Embryonic facial prominence (tissue), 1 donor: ENCODE data around the gene PDE4B.

Experiments
- DNase-seq: peaks from one replicate; pipeline ENCODE4 v3.0.0-alpha.2; 2016; ENCODE audit errors: extremely low spot score

The PDE4B gene

DNA sequence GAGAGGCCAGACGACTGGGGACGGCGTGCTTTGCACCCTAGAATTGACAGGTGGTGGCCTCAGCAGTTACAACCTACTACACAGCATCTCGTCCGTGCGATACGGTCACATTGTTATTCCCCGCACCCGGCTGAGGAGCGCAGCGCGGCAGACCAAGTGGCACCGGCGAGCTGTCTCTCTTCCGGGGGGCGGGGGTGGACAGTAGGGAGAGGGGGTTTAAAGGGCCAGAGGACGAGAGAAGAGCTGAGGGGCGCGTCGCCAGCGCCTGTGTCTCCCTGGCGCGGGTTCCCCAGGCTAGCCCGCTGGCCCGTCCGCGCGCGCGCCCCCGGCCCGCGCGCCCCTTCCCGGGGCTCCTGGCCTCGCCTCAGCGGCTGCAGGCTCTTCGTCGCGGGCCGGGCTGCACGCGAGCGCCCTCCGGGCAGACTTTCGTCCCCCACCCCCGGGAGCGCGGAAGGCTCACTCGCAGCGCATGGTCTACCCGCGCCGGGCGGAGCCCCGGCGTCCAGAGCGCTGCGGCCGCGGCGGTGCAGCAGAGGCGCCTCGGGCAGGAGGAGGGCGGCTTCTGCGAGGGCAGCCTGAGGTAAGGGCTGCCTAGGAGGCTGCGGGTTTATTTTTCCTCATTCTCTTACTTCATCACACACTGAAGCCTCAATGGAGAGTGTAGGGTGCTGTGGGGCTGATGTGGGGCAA, at the start of gene PDE4B:
Gene PDE4B (plus strand): TSS at position 227 of the 690 bp plus-strand sequence.
- DNase-seq, result no peak

DNA sequence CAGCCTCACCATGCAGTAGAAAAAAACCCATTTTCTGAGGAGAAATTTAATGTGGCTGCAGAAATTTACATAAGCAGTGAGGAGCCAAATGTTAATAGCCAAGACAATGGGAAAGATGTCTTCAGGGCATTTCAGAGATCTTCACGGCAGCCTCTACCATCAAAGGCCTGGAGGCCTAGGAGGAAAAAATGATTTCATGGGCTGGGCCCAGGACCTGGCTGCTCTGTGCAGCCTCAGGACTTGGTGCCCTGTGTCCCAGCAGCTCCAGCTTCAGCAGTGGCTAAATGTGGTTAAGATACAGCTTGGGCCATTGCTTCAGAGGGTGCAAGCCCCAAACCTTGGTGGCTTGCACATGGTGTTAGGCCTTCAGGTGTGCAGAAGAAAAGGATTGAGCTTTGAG, 48.0 kb upstream of the PDE4B start:
- no peak for DNase-seq

DNA sequence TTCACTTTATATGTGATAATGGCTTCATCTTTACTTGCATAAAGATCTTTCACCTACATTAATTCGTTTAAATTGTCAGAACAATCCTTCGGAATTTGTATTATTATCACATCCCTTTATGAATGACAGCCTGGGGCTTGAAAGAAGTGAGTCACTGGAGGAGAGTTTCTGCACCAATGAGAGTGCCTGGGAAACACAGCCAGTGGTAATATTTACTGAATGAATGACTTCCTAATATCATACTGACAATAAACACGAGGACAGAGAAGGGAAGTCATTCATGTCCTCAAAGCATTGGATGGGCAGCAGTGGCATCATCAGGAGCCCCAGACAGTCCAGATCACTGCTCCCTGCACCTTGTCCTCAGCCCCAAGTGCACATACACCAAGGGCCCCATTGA, 40.7 kb upstream of the PDE4B start:
- no peak for DNase-seq

DNA sequence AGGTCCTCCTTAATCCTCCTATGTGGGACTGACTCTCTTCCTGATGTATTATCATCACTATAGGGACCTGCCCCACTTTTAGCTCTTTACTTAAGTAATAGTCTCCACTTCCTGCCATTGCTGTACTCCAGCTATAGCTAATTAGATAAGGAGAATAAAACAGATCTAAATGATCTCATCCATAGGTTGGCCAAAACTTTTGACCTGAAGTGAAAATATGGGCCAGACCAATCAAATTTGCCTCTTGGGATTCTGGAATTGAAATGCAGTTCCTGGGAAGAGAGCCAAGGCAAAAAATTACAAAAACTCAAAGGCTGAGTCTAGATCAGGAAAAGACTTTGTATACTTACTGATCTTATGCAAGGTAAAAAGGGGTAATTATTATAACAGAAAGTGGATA, 36.1 kb upstream of the PDE4B start:
- DNase-seq, result no peak

DNA sequence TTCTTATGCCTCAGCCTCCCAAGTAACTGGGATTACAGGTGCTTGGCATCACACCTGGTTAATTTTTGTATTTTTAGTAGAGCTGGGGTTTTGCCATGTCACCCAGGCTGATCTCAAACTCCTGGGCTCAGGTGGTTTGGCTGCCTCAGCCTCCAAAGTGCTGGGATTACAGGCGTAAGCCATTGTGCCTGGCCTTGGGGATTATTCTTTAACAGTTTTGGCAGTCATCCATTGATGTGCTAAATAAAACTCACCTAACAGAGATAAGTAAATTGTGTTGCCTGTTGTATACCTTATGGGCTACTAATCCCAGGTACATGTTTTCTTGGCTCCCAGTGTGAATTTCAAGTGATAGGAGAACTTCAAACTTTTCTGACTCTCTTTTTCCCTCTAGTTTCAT, 35.2 kb upstream of the PDE4B start:
- no peak for DNase-seq

DNA sequence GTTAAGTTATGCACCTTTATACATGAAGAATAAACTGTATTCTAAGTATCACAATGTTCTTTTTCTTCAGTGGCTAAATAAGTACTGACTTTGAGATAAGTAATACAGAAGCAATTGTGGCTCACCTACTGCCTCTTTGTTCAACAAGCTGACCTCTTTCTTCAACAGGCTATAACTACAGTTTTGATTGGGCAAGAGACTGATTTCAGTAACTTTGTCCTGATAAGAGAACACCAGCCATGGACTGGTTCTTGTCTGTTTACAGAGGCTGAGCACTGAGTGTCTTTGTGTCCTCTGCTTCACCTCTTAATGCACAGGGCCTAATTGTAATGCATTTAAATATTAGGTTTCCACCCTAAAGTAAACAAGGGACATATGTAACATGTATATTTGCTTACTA, 34.6 kb upstream of the PDE4B start:
- DNase-seq, result no peak

DNA sequence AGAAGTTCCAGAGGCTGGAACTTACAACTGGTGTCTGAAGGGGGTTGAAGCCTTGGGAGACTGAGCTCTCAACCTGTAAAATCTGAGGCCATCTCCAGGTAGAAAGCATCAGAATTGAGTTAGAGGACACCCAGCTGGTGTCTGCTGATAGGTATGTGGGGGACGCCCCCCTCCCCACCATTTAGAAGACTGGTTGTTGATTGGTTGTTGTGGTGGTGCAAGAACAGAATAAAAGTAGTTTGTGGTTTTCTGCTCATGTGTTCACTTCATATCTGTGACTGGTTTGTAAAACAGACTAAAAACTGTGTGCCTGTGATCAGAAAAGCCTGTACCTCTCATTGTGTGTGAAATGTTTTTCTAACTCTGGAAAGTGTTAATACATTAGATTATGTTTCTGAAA, 33.2 kb upstream of the PDE4B start:
- no peak for DNase-seq

DNA sequence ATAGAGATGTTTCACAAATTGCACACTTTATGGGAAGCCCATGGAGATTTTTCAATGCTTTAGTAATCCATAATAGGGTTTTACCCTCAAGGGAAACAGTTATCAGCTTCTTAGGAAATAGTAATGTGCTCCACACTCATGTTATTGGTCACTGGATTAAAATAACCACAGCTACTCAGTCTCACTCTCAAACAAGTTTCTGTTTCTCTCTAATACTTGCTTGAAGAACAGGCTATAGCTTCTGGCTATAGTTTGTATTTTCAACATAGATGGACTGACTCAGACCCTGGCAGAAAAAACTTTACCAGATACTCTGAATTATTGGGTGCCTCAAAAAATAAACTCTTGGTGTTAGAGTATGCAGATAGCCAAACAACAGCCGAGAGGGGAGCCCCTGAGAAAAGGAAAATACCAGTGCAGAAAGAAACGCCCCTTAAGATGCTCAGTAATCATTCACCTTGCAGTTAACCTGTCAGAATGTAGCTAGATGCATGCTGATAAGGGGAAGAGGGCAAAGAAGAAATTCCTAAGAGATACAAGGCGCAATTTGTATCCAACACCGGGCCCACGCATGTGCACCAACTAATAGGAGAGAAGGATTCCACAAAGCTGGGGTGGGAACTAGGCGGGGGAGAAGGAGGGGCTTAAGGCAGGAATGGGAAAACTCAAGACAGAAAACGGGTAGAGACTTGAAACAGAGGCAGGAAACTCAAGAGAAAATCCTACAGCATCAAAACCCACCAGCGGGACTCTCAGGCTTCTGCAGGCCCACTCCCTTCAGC, 30.4 kb upstream of the PDE4B start:
- no peak for DNase-seq

DNA sequence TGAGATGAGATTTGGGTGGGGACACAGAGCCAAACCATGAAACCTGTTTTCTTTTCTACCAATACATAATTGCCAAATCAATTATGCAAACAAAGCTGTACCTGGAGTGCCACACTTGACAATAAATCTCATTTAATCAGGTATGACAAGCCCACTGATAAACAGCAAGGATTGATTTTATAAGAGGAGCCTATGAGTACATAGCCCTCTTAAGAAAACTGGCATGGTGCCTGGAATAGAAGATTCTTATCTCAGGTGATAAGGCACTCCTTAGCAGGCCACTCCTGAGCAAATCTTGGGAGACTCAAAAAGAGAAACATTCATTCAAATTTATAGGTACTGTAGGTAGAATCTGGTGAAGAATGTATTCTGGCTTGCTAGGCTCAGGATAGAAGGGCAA, 28.6 kb upstream of the PDE4B start:
- no peak for DNase-seq

DNA sequence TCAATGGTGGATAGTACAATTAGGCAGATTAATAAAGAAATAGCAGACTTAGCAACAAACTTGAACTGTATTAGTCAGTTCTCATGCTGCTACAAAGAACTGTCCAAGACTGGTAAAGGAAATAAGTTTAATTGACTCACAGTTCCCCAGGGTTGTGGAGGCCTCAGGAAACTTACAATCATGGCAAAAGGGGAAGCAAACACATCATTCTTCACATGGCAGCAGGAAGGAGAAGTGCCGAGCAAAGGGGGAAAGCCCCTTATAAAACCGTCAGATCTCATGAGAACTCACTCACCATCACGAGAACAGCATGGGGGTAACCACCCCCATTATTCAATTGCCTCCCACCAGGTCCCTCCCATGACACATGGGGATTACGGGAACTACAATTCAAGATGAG, 27.1 kb upstream of the PDE4B start:
- no peak for DNase-seq

DNA sequence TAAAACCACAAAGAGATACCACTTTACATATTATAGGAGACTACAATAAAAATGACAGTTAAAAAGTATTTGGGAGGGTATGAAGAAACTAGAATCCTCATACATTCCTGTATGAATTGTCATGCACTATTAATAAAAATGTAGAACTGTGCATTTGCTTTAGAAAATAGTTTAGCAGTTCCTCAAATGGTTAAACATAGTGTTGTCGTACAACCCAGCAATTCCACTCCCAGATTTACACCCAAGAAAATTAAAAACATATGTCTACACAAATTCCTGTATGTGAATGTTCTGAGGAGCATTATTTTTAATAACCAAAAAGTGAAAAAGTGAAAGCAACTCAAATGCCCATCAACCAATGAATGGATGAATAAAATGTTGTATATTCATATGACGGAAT, 23.1 kb upstream of the PDE4B start:
- no peak for DNase-seq

DNA sequence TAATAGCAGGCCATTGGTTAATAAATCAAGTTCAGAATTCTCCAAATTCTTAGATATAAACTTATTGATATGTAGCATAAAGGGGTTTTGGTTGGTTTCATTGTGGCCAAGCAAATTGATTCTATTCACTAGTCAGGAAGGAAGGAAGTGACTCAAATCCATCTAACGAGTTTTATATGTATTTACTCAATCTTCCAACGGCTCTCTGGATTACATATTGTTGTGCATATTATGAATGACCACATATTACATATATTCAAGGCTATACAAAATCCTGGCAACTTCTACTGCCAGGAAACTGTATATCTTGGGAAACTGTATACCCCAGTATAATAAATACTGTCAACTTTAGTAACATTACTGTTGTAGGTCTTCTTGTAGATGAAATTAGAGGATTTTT, 20.1 kb upstream of the PDE4B start:
- DNase-seq, result no peak

DNA sequence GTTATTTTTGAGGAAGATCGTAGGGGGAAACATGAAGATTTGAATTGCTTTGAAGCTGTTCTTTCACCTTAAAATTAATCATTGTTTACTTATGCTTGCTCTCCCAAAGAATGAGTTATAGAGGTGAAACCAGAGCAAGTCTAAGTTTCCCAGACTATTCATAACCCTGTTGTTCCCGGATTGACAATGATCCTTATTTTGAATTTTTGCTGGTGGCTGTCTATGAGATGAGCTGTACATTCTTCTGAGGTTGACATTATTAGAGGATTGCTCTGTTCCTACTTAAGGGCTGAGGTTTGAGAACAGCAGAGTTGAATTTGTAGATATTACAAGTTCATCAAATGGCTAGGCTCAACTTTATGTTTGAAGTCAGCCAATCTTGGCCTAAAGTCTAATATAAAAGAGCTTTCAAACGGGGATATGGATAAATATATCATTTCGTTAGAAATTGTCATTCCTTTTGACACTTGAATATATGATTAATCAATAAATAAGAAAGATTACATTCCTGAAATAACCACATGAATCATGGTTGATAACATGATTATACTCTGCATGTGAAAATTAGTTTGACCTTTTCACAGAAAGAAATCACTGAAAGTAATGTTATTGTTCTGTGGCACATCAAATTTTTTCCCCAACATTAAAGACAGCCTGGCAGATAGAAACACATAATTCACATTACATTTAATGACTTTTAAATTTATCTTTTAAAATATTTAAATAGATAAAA, 19.1 kb upstream of the PDE4B start:
- no peak for DNase-seq

DNA sequence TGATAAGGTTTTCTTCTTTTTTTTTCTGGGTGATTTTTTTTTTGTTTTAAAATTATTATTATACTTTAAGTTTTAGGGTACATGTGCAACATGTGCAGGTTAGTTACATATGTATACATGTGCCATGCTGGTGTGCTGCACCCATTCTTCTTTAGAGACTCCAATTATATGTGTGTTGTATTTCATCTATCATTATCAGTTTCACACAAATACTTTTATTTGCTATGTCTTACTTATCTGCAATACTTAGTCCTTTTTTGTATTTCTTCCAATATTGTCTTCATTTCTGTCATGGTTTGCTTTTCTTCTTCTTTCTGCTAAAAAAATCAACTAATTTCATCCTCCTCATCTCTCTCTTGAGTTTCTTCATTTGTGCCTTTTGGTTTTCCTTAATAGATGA, 3.9 kb upstream of the PDE4B start:
- DNase-seq, result no peak

DNA sequence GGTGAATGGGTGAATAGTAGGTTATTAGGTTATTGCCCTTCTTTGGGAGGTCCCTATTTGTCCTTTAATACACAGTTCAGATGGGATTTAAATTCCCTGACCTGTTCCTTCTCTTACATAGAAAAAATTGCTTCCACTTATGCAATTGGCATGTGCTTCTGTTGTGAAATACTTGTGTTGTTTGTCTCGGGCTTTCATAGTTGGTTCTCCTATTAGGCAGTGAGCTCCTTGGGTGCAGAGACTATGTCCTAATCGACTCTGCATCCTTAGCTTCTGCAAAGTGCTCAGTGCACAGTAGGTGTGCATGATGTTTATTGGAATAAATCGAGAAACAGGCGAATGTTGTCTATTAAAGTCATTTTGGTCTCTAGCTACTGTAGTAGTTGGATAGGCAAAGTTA, 1.3 kb upstream of the PDE4B start:
- DNase-seq, result no peak

DNA sequence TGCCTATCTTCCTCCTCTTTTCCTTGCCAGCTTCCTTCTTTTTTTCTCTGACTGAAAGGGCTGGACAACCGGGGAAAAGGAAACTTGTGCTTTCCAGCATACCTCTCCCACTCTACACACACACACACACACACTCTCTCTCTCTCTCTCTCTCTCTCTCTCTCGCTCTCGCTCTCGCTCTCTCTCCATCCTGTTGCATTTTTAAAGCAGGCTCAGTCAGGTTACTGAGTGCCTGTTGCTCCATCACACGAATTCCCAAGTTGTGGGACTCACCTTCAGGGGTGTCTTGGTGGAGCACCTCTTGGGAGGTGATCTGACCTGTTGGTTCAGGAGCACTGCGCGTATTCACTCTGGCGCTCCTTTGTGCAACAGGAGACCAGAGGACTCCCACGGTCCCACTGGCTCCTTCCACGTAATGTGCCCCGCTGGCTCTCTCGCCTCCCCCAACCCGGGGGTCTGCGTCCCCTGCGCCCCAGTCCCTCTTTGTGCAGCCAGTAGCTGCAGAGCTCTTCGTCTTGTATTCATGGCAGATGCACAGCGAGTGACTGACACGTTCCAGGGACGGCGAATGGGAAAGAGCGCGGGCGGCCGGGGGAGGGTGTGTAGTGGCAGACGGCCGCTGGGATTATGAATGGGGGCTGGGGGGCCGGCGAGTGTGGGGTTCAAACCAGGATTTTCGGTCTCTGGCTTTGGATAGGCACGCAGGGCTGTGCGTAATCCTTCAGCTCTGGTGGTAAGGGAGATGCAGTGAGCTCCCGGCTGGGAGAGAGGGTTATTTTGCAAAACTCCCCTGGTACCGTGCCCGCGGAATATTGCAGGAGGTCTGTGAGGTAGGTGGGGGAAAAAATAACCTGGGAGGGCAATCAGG, 660 bp upstream of the PDE4B start:
- DNase-seq, result no peak

DNA sequence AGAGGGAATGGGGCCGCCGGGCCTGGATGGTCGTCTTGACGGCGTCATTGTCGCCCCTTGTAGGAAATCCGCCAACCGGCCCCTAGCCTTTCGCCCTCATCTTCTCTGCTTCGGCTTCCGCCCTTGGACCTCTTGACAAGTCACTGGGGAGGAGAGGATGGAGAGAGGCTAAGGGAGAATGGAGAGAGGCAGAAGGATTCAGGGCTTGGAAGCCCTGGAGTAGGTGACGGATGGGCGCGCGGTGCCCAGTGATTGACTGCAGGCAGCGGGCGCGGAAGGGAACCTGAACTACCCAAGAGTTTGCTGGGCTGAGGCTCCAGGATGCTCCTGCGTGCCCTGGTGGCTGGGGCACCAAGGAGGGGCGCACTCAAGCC, 651 bp downstream of the PDE4B start:
- no peak for DNase-seq

DNA sequence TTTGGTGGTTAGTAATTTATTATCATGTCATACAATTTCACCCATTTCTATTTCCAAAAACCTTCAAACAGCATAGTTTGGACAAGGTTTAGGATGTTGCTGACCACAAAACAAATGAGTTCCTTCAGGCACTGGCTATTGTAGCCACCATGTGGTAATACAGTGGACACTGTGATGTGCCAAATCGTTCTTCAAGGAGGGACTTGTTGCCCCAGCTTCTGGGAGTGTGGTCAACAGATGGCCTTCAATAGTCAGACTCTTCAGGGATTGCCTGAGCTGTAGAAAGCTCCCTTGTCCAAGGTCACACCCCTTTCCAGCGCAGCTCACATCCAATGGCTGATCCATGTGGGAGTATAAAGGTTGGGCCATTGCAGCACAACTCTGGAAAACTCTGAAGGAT, 2.6 kb downstream of the PDE4B start:
- DNase-seq, result no peak

DNA sequence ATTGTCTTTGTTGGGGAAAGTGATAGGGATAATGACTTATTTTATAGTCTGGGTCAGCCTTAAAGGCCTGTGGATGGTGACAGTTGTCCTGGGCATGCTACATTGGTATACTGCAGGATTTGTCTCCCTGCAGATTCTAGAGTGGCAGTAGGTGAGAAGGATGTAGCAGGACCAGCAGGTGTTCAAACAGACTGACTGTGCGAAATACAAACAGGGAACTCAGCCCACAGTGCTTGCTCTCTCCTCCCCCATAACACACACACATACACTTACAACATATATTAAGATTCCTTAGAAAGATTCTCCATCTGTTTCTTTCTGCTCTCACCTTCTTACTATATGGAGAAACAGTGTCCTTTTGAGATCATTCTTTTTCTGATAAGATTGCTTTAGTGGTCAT, 6.9 kb downstream of the PDE4B start:
- DNase-seq, result no peak

DNA sequence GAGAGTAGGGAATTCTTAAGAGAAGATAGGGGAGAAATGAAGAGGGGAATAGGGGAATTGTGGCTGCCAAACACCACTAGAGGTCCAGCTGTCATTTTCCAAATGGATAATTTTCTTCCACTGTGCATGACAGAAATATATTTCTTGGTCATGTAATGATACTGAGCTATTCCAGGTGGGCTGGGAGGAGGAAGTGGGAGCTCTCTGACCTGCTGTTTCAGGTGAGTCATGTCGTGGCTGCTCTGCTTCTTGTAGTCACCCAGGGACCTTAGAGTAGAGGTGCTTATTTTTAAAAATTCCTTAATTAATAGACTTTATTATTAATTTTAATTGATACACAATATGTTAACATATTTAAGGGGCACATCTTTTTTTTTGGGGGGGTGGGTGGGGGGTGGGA, 11.9 kb downstream of the PDE4B start:
- no peak for DNase-seq

DNA sequence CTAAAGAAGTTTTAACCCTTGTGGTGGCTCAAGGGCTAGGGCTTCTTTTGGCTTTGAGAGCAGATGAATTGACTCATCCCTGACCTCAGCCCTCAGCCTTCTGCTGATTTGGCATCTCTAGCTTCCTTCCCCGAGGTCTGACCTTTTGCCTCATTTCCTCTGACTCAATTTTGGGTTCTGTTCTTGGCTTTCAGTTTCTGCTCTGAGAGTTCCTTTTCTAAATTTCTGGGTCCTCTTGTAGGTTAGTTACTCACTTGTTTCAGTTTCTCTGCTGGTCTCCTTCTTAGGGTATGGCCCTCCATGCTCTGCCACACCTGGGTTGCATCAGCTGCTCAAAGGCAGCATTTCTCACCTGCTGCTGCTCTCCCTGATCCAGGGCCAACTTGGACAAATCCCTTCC, 19.4 kb downstream of the PDE4B start:
- DNase-seq, result no peak

DNA sequence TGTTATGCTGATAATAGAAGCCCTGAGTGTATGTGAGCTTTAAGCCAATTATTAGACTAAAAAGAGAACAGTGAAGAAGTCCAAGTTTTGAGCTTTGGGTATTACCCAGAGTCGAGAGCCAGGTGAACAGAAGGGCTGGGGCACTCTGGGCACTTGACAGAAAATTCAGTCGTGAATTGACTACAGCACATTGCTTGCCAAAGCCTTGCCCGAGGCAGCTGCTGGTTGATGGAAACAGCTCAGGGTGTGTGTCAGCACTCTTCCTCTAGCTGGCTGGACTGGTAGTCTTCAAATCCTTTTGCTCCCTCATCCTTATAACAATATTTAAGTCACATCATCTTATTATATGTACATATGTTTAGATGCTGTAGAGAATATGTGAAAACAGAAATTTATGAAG, 21.3 kb downstream of the PDE4B start:
- DNase-seq, result no peak
